Measurements from ENCODE around the gene SYNE4. TPM values are rescaled to one million over a fixed set of nuclear protein-coding genes. Genes with fewer than 3 reads are reported as not detected.

The SYNE4 gene
- total RNA-seq, 1 donor: under 0.01 TPM

- H3K27me3 ChIP-seq (ENCODE audit: insufficient read depth, low read length): no peaks in the 10 kb centered on the region
- H3K36me3 ChIP-seq (ENCODE audit: insufficient read depth, low read length): no peaks in the 10 kb centered on the region
- no peak overlapping the region for H3K4me2 ChIP-seq (ENCODE audit: insufficient read depth, low read length)
- no peaks in the 10 kb centered on the region for H3K79me2 ChIP-seq (ENCODE audit: insufficient read depth, low read length)
- H3K4me1 ChIP-seq (ENCODE audit: insufficient read depth, low read length): peaks cover 14% of the 10 kb centered on the region
- H3K4me3 ChIP-seq (ENCODE audit: insufficient read depth, low read length): no peak overlapping the region
- no peaks in the 10 kb centered on the region for H3K9me3 ChIP-seq (ENCODE audit: low read depth, low read length)
- TF ChIP-seq CTCF (IDR thresholded peaks at IDR 0.05; ENCODE audit: extremely low read depth, low read depth, low read length): no peak
- no peak overlapping the region for H2AFZ ChIP-seq (ENCODE audit: low read length)
- H4K20me1 ChIP-seq (ENCODE audit: insufficient read depth, low read length): no peaks in the 10 kb centered on the region
- DNase-seq (ENCODE audit: insufficient read length, low spot score, missing footprints): no peak
- no peak overlapping the region for H3K27ac ChIP-seq (ENCODE audit: low read depth, low read length)
These were observed 31.9 kb upstream of the SYNE4 start for GRCh38 chr19:36040495-36040894.

- Histone ChIP-seq H3K4me3 (ENCODE audit: insufficient read depth, low read length) (peak within 1 kb of the TSS; percentile 97), H3K36me3 (ENCODE audit: insufficient read depth, low read length) (peaks cover 5% of the 10 kb centered on the region), H3K4me2 (ENCODE audit: insufficient read depth, low read length) (peak within 1 kb of the TSS; percentile 79), H3K27ac (ENCODE audit: low read depth, low read length) (no peak within 1 kb of the TSS), H3K27me3 (ENCODE audit: insufficient read depth, low read length) (no peaks in the 10 kb centered on the region), H3K9me3 (ENCODE audit: low read depth, low read length) (no peaks in the 10 kb centered on the region), H2AFZ (ENCODE audit: low read length) (peak within 1 kb of the TSS; percentile 77), H3K79me2 (ENCODE audit: insufficient read depth, low read length) (peaks cover 2% of the 10 kb centered on the region), H4K20me1 (ENCODE audit: insufficient read depth, low read length) (peaks cover 3% of the 10 kb centered on the region), H3K4me1 (ENCODE audit: insufficient read depth, low read length) (peaks cover 8% of the 10 kb centered on the region)
- TF ChIP-seq CTCF (IDR thresholded peaks at IDR 0.05; ENCODE audit: extremely low read depth, low read depth, low read length): no peak
- peak; percentile 99 for DNase-seq (ENCODE audit: insufficient read length, low spot score, missing footprints)
These were observed 23.9 kb upstream of the SYNE4 start, which contains the start of gene CLIP3 for GRCh38 chr19:36032251-36033104. TSS of gene CLIP3 (minus strand) at chr19:36032873. CDS start at chr19:36032357, 516 bp downstream.

GRCh38 chr19:36031308-36031707 lies 22.7 kb upstream of the SYNE4 start:
- Histone ChIP-seq H3K36me3 (ENCODE audit: insufficient read depth, low read length) (peaks cover 11% of the 10 kb centered on the region), H3K9me3 (ENCODE audit: low read depth, low read length) (no peaks in the 10 kb centered on the region), H3K27ac (ENCODE audit: low read depth, low read length) (no peak overlapping the region), H2AFZ (ENCODE audit: low read length) (no peak overlapping the region), H3K4me3 (ENCODE audit: insufficient read depth, low read length) (no peak overlapping the region), H3K4me1 (ENCODE audit: insufficient read depth, low read length) (peaks cover 8% of the 10 kb centered on the region), H4K20me1 (ENCODE audit: insufficient read depth, low read length) (peaks cover 3% of the 10 kb centered on the region), H3K27me3 (ENCODE audit: insufficient read depth, low read length) (no peaks in the 10 kb centered on the region), H3K4me2 (ENCODE audit: insufficient read depth, low read length) (peak overlapping the region; percentile 79), H3K79me2 (ENCODE audit: insufficient read depth, low read length) (peaks cover 2% of the 10 kb centered on the region)
- no peak for DNase-seq (ENCODE audit: insufficient read length, low spot score, missing footprints)
- TF ChIP-seq CTCF (IDR thresholded peaks at IDR 0.05; ENCODE audit: extremely low read depth, low read depth, low read length): no peak
